PC-9 (cell line): ENCODE data around the gene PVALEF.

Experiments used
- EZH2 ChIP-seq: fragments of 200-600 bp; sonication (generic); IDR thresholded peaks from 2 replicates; pipeline ENCODE4 v1.8.0; 2017; ENCODE audit warnings: antibody characterized with exemption, low read depth
- TF ChIP-seq, protein P1 (sequence below): fragments of 200-600 bp; sonication (generic); conservative IDR thresholded peaks from 2 replicates; pipeline ENCODE4 v1.6.1; 2017; ENCODE audit warnings: mixed run types, antibody characterized with exemption, mild to moderate bottlenecking, moderate library complexity

DNA sequence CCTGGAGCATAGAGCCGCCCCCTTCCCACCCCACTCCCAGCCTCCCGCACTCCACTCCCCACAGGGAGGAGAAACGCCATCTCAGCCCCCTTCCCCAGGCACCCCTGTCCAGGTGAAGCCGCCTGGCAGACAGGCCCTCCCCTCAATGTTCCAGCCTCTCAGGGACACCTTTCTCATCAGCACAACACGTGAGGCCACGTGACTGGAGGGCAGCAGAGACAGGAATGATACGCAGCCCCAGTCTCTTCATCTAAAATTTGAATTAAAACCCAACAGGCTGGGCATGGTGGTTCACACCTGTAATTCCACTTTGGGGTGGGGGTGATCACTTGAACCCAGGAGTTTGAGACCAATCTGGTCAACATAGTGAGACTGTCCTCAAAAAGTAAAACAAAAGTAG, 20.9 kb downstream of the PVALEF start:
- no peak for TF ChIP-seq EZH2
- TF ChIP-seq, protein P1, sequence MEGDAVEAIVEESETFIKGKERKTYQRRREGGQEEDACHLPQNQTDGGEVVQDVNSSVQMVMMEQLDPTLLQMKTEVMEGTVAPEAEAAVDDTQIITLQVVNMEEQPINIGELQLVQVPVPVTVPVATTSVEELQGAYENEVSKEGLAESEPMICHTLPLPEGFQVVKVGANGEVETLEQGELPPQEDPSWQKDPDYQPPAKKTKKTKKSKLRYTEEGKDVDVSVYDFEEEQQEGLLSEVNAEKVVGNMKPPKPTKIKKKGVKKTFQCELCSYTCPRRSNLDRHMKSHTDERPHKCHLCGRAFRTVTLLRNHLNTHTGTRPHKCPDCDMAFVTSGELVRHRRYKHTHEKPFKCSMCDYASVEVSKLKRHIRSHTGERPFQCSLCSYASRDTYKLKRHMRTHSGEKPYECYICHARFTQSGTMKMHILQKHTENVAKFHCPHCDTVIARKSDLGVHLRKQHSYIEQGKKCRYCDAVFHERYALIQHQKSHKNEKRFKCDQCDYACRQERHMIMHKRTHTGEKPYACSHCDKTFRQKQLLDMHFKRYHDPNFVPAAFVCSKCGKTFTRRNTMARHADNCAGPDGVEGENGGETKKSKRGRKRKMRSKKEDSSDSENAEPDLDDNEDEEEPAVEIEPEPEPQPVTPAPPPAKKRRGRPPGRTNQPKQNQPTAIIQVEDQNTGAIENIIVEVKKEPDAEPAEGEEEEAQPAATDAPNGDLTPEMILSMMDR: no peak
